ENCODE results near the gene DLL4.

DLL4 gene

DNA sequence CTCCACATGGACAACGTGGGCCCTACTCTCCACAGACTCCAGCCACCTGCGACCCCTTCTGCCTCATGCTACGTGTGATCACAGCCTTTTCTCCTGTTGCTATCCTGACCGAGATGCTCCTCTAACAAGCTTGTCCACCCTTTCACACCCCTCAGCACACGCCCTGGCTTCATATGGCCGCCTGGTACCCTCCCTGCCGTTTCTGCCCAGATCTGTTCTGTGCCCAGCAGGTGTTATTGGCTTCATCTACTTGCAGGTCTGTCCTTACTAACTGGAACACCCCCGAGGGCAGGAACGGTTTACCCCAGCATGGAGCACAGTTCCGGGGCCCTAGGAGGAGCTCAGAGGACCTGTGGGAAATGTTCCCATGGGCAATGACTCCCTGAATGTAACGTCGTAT, 34.1 kb downstream of the DLL4 start:
- H3K36me3 Mint-ChIP-seq (ENCODE audit: low read depth) = no peaks in the 10 kb centered on the region
- TF ChIP-seq, protein P1, sequence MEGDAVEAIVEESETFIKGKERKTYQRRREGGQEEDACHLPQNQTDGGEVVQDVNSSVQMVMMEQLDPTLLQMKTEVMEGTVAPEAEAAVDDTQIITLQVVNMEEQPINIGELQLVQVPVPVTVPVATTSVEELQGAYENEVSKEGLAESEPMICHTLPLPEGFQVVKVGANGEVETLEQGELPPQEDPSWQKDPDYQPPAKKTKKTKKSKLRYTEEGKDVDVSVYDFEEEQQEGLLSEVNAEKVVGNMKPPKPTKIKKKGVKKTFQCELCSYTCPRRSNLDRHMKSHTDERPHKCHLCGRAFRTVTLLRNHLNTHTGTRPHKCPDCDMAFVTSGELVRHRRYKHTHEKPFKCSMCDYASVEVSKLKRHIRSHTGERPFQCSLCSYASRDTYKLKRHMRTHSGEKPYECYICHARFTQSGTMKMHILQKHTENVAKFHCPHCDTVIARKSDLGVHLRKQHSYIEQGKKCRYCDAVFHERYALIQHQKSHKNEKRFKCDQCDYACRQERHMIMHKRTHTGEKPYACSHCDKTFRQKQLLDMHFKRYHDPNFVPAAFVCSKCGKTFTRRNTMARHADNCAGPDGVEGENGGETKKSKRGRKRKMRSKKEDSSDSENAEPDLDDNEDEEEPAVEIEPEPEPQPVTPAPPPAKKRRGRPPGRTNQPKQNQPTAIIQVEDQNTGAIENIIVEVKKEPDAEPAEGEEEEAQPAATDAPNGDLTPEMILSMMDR (IDR thresholded peaks at IDR 0.05; ENCODE audit: unreplicated experiment in 3 of 3) = no peak
- peaks cover 4% of the 10 kb centered on the region for H3K27me3 Mint-ChIP-seq (ENCODE audit: low read depth)
- no peak overlapping the region for H3K4me3 Mint-ChIP-seq
- no peaks in the 10 kb centered on the region for H3K9me3 Mint-ChIP-seq
- H3K27ac Mint-ChIP-seq = no peak overlapping the region
- peaks cover 35% of the 10 kb centered on the region for H3K4me1 Mint-ChIP-seq

DNA sequence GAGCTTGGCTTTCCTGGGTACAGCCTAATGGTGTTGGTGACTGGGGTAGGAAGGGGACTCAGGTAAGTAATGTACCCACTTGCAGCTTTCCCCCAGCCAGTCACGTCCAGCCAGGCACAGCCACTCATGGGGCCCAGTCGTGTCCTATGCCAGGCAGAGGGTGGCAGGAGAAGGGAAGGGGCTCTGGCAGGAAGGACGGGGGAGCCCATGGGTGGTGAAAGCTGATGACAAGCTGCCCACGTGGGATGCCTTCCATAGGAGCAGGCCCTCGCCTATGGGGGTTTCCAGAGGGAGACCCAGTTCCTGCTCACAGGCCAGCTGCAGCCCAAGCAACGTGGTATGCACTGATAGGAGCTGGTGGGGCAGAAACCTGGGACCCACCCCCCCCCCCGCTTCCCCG, 34.9 kb downstream of the DLL4 start:
- H3K4me1 Mint-ChIP-seq = peaks cover 27% of the 10 kb centered on the region
- TF ChIP-seq, protein P1 (IDR thresholded peaks at IDR 0.05; ENCODE audit: unreplicated experiment in 3 of 3) = no peak
- no peaks in the 10 kb centered on the region for H3K9me3 Mint-ChIP-seq
- H3K36me3 Mint-ChIP-seq (ENCODE audit: low read depth) = no peaks in the 10 kb centered on the region
- peaks cover 4% of the 10 kb centered on the region for H3K27me3 Mint-ChIP-seq (ENCODE audit: low read depth)
- H3K4me3 Mint-ChIP-seq = no peak overlapping the region
- H3K27ac Mint-ChIP-seq = no peak overlapping the region

DNA sequence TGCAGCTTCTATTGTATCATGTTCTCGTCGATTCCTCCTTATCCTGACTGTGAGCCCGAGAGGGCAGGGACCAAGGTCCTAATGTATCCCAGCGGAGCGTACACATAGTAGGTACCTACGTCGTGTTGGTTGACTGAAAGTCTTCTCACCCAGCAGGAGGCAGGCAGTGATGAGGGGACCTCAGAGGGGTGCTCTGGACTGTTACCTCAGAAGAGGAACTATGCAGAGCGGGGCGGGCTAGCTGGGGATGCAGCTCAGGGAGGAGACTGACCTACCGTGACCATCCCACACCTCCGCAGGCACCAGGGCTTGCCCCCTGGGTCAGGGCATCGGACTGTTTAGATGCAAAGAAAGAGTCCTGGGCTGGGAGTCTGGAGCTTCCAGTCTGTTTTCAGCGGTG, 35.5 kb downstream of the DLL4 start:
- H3K4me3 Mint-ChIP-seq = no peak overlapping the region
- TF ChIP-seq, protein P1 (IDR thresholded peaks at IDR 0.05; ENCODE audit: unreplicated experiment in 3 of 3) = no peak
- peaks cover 21% of the 10 kb centered on the region for H3K4me1 Mint-ChIP-seq
- peaks cover 4% of the 10 kb centered on the region for H3K27me3 Mint-ChIP-seq (ENCODE audit: low read depth)
- no peaks in the 10 kb centered on the region for H3K36me3 Mint-ChIP-seq (ENCODE audit: low read depth)
- no peaks in the 10 kb centered on the region for H3K9me3 Mint-ChIP-seq
- H3K27ac Mint-ChIP-seq = no peak overlapping the region

DNA sequence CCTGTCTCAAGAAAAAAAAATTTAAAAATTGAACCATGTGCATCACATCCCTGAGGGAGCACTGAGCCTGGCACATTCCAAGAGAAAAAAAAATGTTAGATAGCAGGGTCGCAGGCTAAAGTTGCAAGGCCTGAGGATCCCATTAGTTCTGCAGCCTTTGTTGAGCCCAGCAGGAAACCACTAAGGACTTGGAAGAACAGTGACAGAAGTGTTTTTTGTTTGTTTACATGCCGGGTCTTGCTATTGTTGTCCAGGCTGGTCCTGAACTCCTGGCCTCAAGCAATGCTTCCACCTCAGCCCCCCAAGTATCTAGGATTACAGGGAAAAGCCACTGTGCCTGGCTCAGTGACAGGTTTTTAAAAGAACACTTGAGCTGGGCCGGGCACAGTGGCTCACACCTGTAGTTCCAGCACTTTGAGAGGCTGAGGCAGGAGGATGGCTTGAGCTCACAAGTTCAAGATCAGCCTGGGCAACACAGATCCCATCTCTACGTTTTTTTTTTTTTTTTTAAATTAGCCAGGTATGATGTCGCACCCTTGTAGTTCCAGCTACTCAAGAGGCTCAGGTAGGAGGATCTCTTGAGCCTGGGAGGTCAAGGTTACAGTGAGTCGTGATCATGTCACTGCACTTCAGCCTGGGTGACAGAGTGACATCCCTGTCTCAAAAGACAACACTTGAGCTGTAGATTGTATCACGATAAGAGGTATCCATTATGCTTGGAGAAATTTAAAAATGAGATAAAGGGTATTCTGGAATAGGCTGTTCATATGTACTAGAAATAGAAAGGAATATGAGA, 39.3 kb downstream of the DLL4 start:
- H3K36me3 Mint-ChIP-seq (ENCODE audit: low read depth) = no peaks in the 10 kb centered on the region
- TF ChIP-seq, protein P1 (IDR thresholded peaks at IDR 0.05; ENCODE audit: unreplicated experiment in 3 of 3) = no peak
- no peak overlapping the region for H3K27ac Mint-ChIP-seq
- H3K4me3 Mint-ChIP-seq = no peak overlapping the region
- H3K4me1 Mint-ChIP-seq = peaks cover 19% of the 10 kb centered on the region
- H3K27me3 Mint-ChIP-seq (ENCODE audit: low read depth) = peaks cover 4% of the 10 kb centered on the region
- no peaks in the 10 kb centered on the region for H3K9me3 Mint-ChIP-seq

DNA sequence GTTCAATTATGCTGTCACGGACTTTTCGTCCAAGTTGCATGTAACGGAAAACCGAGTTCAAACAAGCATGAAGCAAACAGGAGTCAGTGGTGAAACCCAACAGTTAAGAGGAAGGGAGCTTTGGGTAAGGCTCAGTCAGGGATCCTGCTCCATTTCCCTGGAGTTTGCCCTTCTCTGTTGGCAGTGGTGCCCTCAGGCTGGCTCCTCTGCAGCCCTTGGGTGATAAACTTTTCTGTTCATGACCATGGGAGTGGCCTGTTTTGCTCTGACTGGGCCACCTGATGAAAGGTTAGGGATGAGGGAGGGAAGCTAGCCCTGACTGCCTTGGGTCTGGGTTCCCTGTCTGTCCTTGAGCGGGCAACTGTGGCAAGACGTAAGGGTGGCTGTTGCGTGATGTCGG, 40.2 kb downstream of the DLL4 start:
- no peak overlapping the region for H3K4me3 Mint-ChIP-seq
- H3K9me3 Mint-ChIP-seq = no peaks in the 10 kb centered on the region
- TF ChIP-seq, protein P1 (IDR thresholded peaks at IDR 0.05; ENCODE audit: unreplicated experiment in 3 of 3) = no peak
- peaks cover 3% of the 10 kb centered on the region for H3K27me3 Mint-ChIP-seq (ENCODE audit: low read depth)
- no peak overlapping the region for H3K27ac Mint-ChIP-seq
- H3K36me3 Mint-ChIP-seq (ENCODE audit: low read depth) = no peaks in the 10 kb centered on the region
- peaks cover 19% of the 10 kb centered on the region for H3K4me1 Mint-ChIP-seq

DNA sequence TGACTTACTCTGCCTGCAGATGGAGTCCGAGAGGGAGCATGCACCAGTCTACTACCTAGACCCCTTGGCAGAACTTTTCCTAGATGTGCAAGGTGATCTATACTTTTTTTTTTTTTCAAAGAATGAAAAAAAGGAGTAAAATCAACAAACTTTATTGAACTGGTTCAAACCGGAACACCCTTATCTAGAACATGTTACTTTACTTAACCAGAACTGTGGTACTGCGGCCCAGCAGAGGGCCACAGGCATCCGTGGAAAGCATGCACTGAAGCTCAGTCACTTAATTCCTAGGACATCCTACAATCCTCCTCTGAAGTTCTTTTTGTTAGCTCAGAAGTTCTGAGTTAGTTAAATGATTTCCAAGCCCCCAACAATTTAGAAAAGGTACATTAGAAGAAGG, 45.7 kb downstream of the DLL4 start:
- Mint-ChIP-seq H3K9me3 (no peaks in the 10 kb centered on the region), H3K36me3 (ENCODE audit: low read depth) (peaks cover 30% of the 10 kb centered on the region), H3K4me3 (no peak overlapping the region), H3K27ac (no peak overlapping the region), H3K27me3 (ENCODE audit: low read depth) (no peaks in the 10 kb centered on the region), H3K4me1 (peaks cover 6% of the 10 kb centered on the region)
- TF ChIP-seq, protein P1 (IDR thresholded peaks at IDR 0.05; ENCODE audit: unreplicated experiment in 3 of 3) = no peak

Data from nephron (organoid).